ENCODE data around the gene UBE2V1. TPM values are rescaled to one million over a fixed set of nuclear protein-coding genes. Genes with fewer than 3 reads are reported as not detected.

Gene UBE2V1
- total RNA-seq, 1 donor from 2014 or later, result 223 TPM

DNA sequence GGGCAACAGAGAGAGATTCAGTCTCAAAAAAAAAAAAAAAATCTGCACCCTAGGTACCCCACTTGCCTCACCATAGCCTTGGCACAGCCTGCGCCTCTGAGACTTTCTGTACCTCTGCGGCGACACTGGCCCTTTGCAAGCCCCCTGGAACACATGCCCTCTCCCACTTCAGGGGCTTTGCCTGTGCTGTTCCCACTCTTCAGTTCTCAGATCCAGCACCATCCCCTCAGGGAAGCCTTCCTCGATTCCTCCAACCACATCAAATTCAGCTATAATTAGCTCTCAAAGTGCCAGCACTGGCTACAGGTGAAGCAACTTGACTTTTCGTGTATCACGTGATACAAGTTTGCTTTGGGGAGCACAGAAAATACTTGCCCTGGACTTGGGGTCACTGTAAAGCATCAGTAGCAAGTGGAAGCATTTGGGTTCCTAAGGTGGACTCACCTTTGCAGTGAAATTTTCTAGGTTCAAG lies 2.1 kb upstream of the UBE2V1 start:
- Mint-ChIP-seq H3K4me1 (ENCODE audit: unreplicated experiment) (peaks cover 47% of the 10 kb centered on the region), H3K9me3 (ENCODE audit: unreplicated experiment) (no peaks in the 10 kb centered on the region), H3K27me3 (ENCODE audit: unreplicated experiment) (peaks cover 27% of the 10 kb centered on the region), H3K27ac (ENCODE audit: unreplicated experiment) (no peak overlapping the region), H3K36me3 (ENCODE audit: low read depth, unreplicated experiment) (peaks cover 10% of the 10 kb centered on the region), H3K4me3 (ENCODE audit: unreplicated experiment) (peak overlapping the region; percentile 39)
- TF ChIP-seq, protein P1, sequence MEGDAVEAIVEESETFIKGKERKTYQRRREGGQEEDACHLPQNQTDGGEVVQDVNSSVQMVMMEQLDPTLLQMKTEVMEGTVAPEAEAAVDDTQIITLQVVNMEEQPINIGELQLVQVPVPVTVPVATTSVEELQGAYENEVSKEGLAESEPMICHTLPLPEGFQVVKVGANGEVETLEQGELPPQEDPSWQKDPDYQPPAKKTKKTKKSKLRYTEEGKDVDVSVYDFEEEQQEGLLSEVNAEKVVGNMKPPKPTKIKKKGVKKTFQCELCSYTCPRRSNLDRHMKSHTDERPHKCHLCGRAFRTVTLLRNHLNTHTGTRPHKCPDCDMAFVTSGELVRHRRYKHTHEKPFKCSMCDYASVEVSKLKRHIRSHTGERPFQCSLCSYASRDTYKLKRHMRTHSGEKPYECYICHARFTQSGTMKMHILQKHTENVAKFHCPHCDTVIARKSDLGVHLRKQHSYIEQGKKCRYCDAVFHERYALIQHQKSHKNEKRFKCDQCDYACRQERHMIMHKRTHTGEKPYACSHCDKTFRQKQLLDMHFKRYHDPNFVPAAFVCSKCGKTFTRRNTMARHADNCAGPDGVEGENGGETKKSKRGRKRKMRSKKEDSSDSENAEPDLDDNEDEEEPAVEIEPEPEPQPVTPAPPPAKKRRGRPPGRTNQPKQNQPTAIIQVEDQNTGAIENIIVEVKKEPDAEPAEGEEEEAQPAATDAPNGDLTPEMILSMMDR (IDR thresholded peaks at IDR 0.05; ENCODE audit: unreplicated experiment), result no peak
- no peak for DNase-seq (ENCODE audit: low spot score)

GRCh38 chr20:50113420-50114224 lies 672 bp upstream of the UBE2V1 start:
- Mint-ChIP-seq H3K4me1 (ENCODE audit: unreplicated experiment) (peaks cover 58% of the 10 kb centered on the region), H3K27me3 (ENCODE audit: unreplicated experiment) (peaks cover 27% of the 10 kb centered on the region)
- TF ChIP-seq, protein P1 (IDR thresholded peaks at IDR 0.05; ENCODE audit: unreplicated experiment), result no peak

GRCh38 chr20:50111829-50112495 lies 988 bp downstream of the UBE2V1 start:
- no peaks in the 10 kb centered on the region for H3K9me3 Mint-ChIP-seq (ENCODE audit: unreplicated experiment)
- peak overlapping the region; percentile 97 for H3K4me3 Mint-ChIP-seq (ENCODE audit: unreplicated experiment)
- DNase-seq (ENCODE audit: low spot score), result no peak
- H3K27ac Mint-ChIP-seq (ENCODE audit: unreplicated experiment), result peak overlapping the region; percentile 97
- peaks cover 15% of the 10 kb centered on the region for H3K36me3 Mint-ChIP-seq (ENCODE audit: low read depth, unreplicated experiment)
- TF ChIP-seq, protein P1 (IDR thresholded peaks at IDR 0.05; ENCODE audit: unreplicated experiment), result no peak
- H3K4me1 Mint-ChIP-seq (ENCODE audit: unreplicated experiment), result peaks cover 69% of the 10 kb centered on the region
- H3K27me3 Mint-ChIP-seq (ENCODE audit: unreplicated experiment), result peaks cover 26% of the 10 kb centered on the region

More at GRCh38 chr20:50113420-50114224, 672 bp upstream of the UBE2V1 start:
- Mint-ChIP-seq H3K36me3 (ENCODE audit: low read depth, unreplicated experiment) (peaks cover 10% of the 10 kb centered on the region), H3K4me3 (ENCODE audit: unreplicated experiment) (peak overlapping the region; percentile 87), H3K9me3 (ENCODE audit: unreplicated experiment) (no peaks in the 10 kb centered on the region), H3K27ac (ENCODE audit: unreplicated experiment) (peak overlapping the region; percentile 98)
- DNase-seq (ENCODE audit: low spot score), result no peak

- DNase-seq (ENCODE audit: low spot score), result no peak
- Mint-ChIP-seq H3K4me1 (ENCODE audit: unreplicated experiment) (peaks cover 68% of the 10 kb centered on the region), H3K27me3 (ENCODE audit: unreplicated experiment) (peaks cover 24% of the 10 kb centered on the region)
Measured at GRCh38 chr20:50111120-50111828, 1.7 kb downstream of the UBE2V1 start.

More at GRCh38 chr20:50111120-50111828, 1.7 kb downstream of the UBE2V1 start:
- Mint-ChIP-seq H3K9me3 (ENCODE audit: unreplicated experiment) (no peaks in the 10 kb centered on the region), H3K4me3 (ENCODE audit: unreplicated experiment) (peak overlapping the region; percentile 97), H3K27ac (ENCODE audit: unreplicated experiment) (peak overlapping the region; percentile 97), H3K36me3 (ENCODE audit: low read depth, unreplicated experiment) (peaks cover 15% of the 10 kb centered on the region)
- TF ChIP-seq, protein P1 (IDR thresholded peaks at IDR 0.05; ENCODE audit: unreplicated experiment), result no peak

Measured in endothelial cell (in vitro differentiated cells).